HUES6 (cell line): ENCODE data around the gene CAMLG.
"Not testable (repeated sequence)": the region's sequence is repeated elsewhere in the genome, so short reads cannot be mapped to it uniquely, and the experiment has no call there.

Experiments used
- H3K27ac ChIP-seq: 2 replicates; pipeline ENCODE4 v1.7.0; 2013; ENCODE audit warnings: low read depth, mild to moderate bottlenecking, low read length, inconsistent platforms
- H3K27me3 ChIP-seq: 2 replicates; pipeline ENCODE4 v1.6.1; 2013; ENCODE audit warnings: low read length; ENCODE audit not compliant: control insufficient read depth, insufficient read depth
- H3K36me3 ChIP-seq: 2 replicates; pipeline ENCODE4 v1.6.1; 2013; ENCODE audit warnings: low read length; ENCODE audit not compliant: control insufficient read depth, insufficient read depth
- H3K4me1 ChIP-seq: 2 replicates; pipeline ENCODE4 v1.6.1; 2013; ENCODE audit warnings: low read length; ENCODE audit not compliant: control insufficient read depth, insufficient read depth
- H3K4me3 ChIP-seq: 2 replicates; pipeline ENCODE4 v1.5.1; 2013; ENCODE audit warnings: low read depth, low read length
- H3K9ac ChIP-seq: one replicate; pipeline ENCODE4 v1.6.1; 2013; ENCODE audit warnings: mild to moderate bottlenecking, low read length
- H3K9me3 ChIP-seq: 2 replicates; pipeline ENCODE4 v1.6.1; 2013; ENCODE audit warnings: low read depth, low read length; ENCODE audit not compliant: control insufficient read depth, insufficient read depth

The CAMLG gene

DNA sequence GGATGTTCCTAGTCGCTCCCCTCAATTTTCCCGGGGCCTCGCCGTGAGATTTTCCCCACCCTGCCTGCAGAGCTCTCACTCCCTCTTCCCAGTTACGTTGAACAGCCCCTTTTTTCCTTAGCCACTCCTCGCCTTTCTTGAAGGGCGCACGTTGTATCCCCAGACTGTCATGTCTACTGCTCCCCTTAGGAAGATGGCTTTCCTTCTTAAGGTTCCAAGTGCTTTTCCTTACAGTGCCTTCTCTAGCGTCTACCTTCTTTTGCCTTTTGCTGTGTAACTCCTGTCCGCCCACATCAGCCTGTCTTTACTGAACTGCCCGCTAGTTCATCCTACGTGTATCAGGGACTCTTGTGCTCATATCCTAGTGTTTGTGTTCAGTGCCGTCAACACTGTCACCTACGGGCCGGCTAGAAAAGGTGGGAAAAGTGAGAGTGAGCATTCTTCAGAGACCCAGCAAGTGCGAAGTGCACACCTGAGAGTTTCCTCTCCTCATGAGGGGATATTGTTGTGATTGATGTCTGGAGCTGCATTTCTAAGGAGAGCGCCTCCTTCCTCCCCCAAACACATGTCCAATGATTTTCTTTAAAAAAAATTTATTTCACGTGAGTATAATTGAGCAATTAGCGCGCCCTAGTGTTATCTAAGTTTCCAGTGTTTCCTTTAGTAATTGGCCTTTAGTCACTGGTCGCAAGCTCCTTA is 764 bp downstream of the CAMLG start:
- no peaks in the 10 kb centered on the region for H3K9me3 ChIP-seq
- H3K36me3 ChIP-seq, result peaks cover 26% of the 10 kb centered on the region
- H3K27ac ChIP-seq, result no peak overlapping the region; the same call in 1 of the 2 replicates
- H3K9ac ChIP-seq, result peak overlapping the region; percentile 81
- no peaks in the 10 kb centered on the region for H3K27me3 ChIP-seq
- peaks cover 3% of the 10 kb centered on the region; the same call in 1 of the 2 replicates for H3K4me1 ChIP-seq
- H3K4me3 ChIP-seq, result peak overlapping the region; percentile 91

DNA sequence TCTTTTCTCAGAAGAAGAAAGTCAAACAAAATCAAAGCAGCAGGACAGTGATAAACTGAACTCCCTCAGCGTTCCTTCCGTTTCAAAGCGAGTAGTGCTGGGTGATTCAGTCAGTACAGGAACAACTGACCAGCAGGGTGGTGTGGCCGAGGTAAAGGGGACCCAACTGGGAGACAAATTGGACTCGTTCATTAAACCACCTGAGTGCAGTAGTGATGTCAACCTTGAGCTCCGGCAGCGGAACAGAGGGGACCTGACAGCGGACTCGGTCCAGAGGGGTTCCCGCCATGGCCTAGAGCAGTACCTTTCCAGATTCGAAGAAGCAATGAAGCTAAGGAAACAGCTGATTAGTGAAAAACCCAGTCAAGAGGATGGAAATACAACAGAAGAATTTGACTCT is 2.7 kb downstream of the CAMLG start:
- Histone ChIP-seq H3K4me3 (no peak overlapping the region), H3K27me3 (no peaks in the 10 kb centered on the region), H3K9ac (no peak overlapping the region), H3K9me3 (no peaks in the 10 kb centered on the region), H3K27ac (no peak overlapping the region), H3K4me1 (peaks cover 3% of the 10 kb centered on the region; the same call in 1 of the 2 replicates), H3K36me3 (peaks cover 27% of the 10 kb centered on the region)

DNA sequence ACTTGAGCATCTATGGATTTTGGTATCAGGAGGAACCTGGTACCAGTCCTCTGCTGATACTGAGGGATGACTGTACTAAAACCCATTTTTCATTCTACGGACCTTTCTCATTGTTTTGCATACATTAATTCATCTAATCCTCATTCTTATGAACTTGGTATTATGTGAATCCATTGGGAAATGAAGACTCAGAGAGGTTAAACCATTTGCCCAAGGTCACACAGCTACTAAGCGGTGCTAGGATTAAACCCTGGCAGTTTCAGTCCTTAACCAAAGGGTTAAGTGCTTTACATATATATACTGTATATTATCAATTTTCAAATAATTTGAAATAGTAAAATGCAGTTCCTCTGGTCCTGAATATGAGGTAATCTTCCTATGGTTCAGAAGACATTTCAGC is 3.8 kb downstream of the CAMLG start:
- Histone ChIP-seq H3K9me3 (no peaks in the 10 kb centered on the region), H3K36me3 (peaks cover 27% of the 10 kb centered on the region), H3K9ac (no peak overlapping the region), H3K27me3 (no peaks in the 10 kb centered on the region), H3K4me1 (peaks cover 3% of the 10 kb centered on the region; the same call in 1 of the 2 replicates), H3K27ac (no peak overlapping the region), H3K4me3 (no peak overlapping the region)

DNA sequence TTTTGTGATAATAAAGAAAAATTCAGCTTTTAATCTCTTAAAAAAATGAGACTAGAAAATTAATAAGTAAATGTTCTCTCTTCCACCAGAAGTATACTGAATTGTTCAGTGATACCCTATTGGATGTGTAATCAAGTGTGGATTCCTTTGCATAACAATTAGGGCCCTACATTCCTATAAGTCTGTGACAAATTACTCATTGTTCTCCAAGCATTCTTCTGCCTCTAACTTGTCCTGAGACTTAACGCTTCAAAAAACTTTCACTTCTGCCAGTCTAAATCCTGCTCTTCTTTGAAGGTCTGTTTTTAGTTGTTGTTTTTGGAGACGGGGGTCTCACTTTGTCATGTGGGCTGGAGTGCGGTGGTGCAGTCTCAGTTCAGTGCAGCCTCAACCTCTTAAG is 11.1 kb downstream of the CAMLG start:
- H3K9ac ChIP-seq, result peak overlapping the region; percentile 44
- H3K36me3 ChIP-seq, result peaks cover 13% of the 10 kb centered on the region
- no peaks in the 10 kb centered on the region for H3K9me3 ChIP-seq
- 0 out of 2 replicates have a peak overlapping the region, but pooled peaks have one; percentile 63 for H3K27ac ChIP-seq
- H3K4me3 ChIP-seq, result no peak overlapping the region
- H3K27me3 ChIP-seq, result no peaks in the 10 kb centered on the region
- peaks cover 8% of the 10 kb centered on the region for H3K4me1 ChIP-seq

DNA sequence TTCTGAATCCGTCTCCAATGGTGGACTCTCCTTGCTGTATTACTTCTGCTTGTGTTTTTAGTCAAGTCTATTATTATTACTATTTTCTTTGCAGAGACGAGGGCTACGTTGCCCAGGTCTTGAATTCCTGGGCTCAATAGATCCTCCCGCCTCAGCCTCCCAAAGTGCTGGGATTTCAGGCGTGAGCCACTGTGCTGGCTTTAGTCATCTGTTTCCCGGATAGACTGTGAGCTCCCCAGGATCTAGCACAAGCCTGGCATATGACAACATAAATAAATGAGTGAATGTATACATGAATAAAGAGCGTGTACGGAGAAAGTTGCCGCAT is 19.8 kb downstream of the CAMLG start:
- H3K9ac ChIP-seq, result peak overlapping the region; percentile 98
- no peaks in the 10 kb centered on the region for H3K9me3 ChIP-seq
- no peaks in the 10 kb centered on the region for H3K27me3 ChIP-seq
- H3K27ac ChIP-seq, result no peak overlapping the region
- H3K4me3 ChIP-seq, result peak overlapping the region; percentile 97
- H3K4me1 ChIP-seq, result peaks cover 9% of the 10 kb centered on the region
- no peaks in the 10 kb centered on the region for H3K36me3 ChIP-seq

DNA sequence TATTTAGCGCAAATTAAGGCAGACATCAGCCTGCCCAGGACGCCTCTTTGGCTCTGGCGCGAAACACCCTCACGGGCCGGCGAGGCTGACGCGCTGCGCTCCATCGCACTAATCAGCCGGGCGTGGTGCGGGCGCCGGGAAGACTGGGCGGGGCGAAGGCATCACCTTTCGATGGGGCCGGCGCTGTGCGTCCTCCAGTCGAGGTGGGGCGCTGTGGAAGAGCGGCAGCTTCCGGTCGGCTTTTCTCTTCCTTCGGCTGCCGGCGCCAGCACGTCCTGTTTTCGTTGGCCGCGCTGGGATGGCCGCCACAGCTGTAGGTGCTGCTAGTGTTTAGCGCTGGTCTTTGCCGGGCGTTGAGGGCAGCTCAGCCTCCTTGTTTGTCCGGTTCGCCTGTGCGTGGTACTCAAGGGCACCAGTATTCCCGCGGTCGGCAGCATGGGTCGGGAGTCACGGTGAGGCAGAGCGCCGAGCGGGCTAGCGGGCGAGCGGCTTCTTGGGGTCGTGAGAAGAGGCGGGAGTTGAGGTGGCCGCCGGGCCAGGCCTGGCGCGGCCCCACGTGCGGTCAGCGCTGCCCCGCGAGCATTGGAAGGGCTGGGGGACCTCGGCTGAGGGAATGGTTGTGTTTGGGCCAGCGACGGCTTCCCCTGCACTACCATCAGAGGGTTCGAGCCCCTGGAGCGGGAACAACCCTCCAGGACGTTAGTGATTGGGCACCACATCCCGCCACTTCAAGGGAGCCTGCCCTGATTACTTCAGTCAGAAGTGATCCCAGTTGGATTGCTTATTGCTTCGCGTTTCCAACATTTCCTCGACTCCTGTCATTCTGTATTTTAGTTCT is 20.4 kb downstream of the CAMLG start, which contains the start of gene DDX46:
DDX46 (plus strand) TSS at position 276 of the 838 bp plus-strand sequence; CDS start at position 436, 160 bp downstream.
- Histone ChIP-seq H3K27me3 (no peaks in the 10 kb centered on the region), H3K27ac (peak within 1 kb of the TSS; percentile 87), H3K36me3 (peaks cover 5% of the 10 kb centered on the region), H3K4me1 (peaks cover 9% of the 10 kb centered on the region), H3K9ac (peak within 1 kb of the TSS; percentile 98), H3K9me3 (no peaks in the 10 kb centered on the region), H3K4me3 (peak within 1 kb of the TSS; percentile 97)

DNA sequence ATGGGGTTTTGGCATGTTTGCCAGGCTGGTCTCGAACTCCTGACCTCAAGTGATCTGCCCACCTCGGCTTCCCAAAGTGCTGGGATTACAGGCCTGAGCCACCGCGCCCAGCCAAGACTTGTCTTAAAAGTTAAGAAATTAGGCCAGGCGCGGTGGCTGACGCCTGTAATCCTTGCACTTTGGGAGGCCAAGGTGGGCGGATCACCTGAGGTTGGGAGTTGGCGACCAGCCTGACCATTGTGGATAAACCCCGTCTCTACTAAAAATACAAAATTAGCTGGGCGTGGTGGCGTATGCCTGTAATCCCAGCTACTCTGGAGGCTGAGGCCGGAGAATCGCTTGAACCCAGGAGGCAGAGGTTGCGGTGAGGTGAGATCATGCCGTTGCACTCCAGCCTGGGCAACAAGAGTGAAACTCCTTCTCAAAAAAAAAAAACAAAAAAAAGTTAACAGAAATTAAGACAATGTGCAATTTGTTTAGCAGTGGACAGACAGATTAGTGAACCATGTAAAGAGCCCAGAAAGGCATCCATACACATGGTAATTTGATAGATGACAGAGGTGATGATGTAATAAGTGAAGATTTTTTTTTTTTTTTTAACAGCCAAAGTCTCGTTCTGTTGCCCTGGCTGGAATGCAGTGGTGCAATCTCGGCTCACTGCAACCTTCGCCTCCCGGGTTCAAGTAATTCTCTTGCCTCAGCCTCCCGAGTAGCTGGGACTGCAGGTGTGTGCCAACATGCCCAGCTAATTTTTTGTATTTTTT is 29.4 kb downstream of the CAMLG start:
- not testable (repeated sequence) for H3K4me3 ChIP-seq, H3K27me3 ChIP-seq, H3K9ac ChIP-seq, H3K4me1 ChIP-seq, H3K27ac ChIP-seq, H3K9me3 ChIP-seq
- H3K36me3 ChIP-seq, result peaks cover 86% of the 10 kb centered on the region

DNA sequence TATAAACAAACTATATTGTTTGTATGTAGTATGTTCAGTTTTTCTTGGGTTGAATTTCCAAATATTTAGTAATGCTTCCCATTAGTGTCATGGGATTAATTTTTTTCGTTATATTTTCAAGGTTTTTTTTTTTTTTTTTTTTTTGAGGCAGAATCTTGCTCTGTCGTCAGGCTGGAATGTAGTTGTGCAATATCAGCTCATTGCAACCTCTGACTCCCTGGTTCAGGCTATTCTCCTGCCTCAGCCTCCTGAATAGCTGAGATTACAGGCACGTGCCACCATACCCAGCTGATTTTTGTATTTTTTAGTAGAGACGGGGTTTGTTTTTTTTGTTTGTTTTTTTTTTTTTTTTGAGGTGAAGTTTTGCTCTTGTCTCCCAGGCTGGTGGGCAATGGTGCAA is 30.9 kb downstream of the CAMLG start:
- Histone ChIP-seq H3K27me3 (no peaks in the 10 kb centered on the region), H3K4me3 (no peak overlapping the region), H3K27ac (no peak overlapping the region), H3K9me3 (no peaks in the 10 kb centered on the region), H3K4me1 (no peaks in the 10 kb centered on the region), H3K36me3 (peaks cover 92% of the 10 kb centered on the region), H3K9ac (no peak overlapping the region)

DNA sequence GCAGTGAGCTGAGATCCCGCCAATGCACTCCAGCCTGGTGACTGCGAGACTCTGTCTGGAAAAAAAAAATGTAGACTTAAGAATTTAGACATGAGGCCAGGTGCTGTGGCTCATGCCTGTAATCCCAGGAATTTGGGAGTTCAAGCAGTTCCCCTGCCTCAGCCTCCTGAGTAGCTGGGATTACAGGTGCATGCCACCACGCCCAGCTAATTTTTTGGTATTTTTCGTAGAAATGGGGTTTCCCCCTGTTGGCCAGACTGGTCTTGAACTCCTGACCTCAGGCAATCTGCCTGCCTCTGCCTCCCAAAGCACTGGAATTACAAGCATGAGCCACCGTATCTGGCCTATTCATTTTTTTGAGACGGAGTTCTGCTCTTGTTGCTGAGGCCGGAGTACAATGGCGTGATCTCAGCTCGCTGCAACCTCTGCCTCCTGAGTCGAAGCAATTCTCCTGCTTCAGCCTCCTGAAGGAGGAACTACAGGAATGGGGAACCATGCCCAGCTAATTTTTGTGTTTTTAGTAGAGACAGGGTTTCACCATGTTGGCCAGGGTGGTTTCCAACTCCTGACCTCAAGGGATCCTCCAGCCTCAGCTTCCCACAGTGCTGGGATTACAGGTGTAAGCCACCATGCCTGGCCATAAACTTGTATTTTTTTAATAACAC is 34.2 kb downstream of the CAMLG start:
- no peak overlapping the region for H3K9ac ChIP-seq
- H3K27me3 ChIP-seq, result no peaks in the 10 kb centered on the region
- H3K9me3 ChIP-seq, result no peaks in the 10 kb centered on the region
- H3K36me3 ChIP-seq, result peaks cover 96% of the 10 kb centered on the region
- no peak overlapping the region for H3K27ac ChIP-seq
- H3K4me3 ChIP-seq, result no peak overlapping the region
- H3K4me1 ChIP-seq, result no peaks in the 10 kb centered on the region

DNA sequence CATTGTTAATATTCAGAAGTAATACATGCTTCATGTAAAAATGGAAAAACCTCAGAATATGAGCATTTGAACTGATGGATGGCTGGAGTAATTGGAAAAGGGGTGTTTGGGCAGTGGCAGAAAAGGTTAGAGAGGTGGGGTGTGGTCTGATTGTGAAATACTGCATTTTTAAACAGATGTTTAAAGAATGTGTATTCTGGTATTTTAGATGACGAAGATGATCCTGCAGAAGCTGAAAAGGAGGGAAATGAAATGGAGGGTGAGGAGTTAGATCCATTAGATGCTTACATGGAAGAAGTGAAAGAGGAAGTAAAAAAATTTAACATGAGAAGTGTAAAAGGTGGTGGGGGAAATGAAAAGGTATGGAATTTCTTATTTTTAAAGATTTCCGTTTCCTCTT is 39.0 kb downstream of the CAMLG start:
- H3K9ac ChIP-seq, result no peak overlapping the region
- peaks cover 94% of the 10 kb centered on the region for H3K36me3 ChIP-seq
- H3K27ac ChIP-seq, result no peak overlapping the region
- no peaks in the 10 kb centered on the region for H3K27me3 ChIP-seq
- H3K4me3 ChIP-seq, result no peak overlapping the region
- no peaks in the 10 kb centered on the region for H3K4me1 ChIP-seq
- H3K9me3 ChIP-seq, result no peaks in the 10 kb centered on the region
